GM18861 (cell line): ENCODE results near the gene PTPRG.

ENCODE experiments used
- ATAC-seq: cut with Tn5 transposase; IDR thresholded peaks from one replicate; pipeline ENCODE4 v1.9.1; 2021; ENCODE audit not compliant: unreplicated experiment

PTPRG gene

GRCh38 chr3:62132027-62132602 is 570.7 kb downstream of the PTPRG start:
- no peak for ATAC-seq

DNA sequence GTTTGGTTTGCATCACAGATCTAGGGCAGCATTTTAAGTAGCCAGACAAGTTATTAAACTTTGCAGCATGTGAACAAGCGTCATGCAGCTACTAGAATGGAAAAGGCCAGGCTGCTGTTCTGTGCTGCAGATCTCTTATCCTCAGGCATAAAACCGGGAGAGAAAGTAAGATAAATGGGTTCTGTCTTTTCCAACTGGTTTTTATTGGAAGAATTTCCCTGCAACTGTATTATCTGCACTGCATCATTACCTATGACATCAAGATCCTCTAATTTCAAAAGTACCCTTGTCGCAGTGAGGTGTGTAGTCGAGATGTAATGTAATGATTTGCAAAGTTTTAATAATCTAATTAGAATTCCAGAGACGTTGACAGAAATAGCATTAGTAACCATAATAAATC is 571.6 kb downstream of the PTPRG start:
- ATAC-seq: no peak

DNA sequence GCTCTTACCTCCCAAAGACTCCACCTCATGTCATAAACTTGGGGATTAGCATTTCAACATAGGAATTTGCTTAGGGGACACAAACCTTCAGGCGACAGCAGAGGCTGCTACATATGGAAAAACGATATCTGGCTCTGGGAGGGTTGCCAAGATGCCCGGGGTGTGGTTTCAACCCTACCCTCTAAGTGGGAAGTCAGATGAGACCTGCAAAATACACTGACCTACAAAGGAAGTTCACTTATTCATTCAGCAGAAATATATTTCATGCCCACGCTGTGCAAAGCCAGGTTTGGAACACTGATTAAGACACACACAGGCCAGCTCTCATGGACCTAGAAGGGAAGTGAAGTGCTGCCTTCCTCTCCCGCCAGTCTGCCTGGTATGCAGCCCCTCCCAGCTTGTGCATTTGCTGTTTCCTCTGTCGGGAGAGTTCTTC is 572.7 kb downstream of the PTPRG start:
- no peak for ATAC-seq

DNA sequence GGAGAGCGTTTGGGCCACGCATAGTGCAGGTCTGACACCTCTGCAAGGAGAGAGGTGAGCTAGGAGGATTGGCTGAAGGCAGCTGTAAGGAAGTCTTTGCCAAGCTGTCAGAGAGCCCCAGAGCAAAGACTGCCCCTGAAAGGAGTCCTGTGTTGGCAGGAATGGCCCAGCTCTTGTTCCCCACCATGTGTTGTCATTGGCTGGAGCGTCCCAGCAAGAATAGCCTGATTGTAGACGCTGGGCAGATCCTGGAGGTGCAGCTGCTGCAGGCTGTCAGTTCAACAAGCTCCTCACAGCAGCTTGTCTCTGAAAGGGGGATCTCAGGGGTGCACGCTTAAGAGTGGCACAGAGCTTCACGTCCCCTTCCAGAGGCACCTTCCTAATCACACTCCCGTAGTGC is 574.4 kb downstream of the PTPRG start:
- ATAC-seq: no peak

DNA sequence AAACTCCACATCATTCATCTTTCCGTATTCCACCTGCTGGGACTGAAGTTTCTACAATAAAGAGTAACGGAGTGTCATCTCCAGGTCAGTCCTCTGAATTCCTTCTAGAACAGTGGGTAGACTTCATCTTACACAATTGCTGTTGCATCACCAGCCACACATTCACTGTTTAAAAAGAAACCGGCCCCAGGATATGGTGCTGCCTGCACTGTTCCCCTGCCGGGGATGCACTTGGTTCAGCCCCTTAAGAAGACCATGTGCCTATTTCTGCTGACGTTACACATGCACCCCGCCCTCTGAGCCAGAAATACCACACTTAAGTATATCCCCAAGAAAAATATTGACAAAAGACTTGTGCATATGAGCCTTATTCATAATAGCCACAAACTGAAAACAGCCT is 578.6 kb downstream of the PTPRG start:
- no peak for ATAC-seq

GRCh38 chr3:62142331-62143085 is 581.1 kb downstream of the PTPRG start:
- ATAC-seq: no peak

DNA sequence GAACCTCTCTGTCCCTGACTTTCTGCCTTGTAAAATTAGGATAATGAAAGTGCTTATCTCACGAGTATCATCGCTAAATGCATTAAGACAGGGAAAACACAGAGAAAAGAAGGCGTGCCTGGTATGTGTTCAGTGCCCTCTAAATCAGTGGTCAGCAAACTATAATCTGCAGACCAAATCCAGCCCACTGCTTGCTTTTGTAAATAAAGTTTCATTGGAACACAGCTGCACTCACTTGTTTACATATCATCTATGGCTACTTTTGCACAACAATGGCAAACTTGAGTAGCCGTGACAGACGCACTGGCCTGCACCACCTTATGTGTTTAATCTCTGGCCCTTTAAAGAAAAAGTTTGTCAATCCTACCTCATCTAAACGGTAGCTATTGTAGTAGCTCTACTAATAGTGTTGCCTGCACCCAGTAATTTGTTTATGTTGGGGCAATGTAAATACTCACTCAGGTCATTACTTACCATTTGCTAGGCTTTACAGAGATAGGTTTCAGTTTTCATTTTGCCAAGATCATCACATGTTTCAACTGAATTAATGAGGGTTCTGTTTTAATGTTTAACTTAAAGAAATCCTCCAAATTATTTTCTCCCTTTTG is 582.6 kb downstream of the PTPRG start:
- no peak for ATAC-seq

DNA sequence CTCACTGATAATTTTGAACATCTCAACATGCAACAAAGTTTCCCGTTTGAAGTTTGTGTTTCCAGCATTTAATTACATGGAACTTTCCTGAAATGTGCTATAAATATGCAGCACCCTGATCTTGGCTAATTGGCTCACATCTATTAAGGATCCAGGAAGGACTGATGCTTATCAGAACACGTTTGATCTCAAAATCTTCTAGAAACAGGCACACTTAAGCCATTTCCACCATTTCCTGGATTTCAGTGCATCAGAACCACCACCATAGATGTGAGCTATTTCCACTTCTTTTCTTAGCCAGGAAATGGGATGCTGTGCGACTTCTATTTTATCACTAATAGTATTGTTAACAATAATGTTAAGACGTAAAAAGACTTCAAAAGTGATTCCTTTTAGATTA is 583.1 kb downstream of the PTPRG start:
- ATAC-seq: no peak

GRCh38 chr3:62145086-62145757 is 583.9 kb downstream of the PTPRG start:
- ATAC-seq: no peak

- ATAC-seq: no peak
These were observed 588.2 kb downstream of the PTPRG start for GRCh38 chr3:62149539-62149938.

GRCh38 chr3:62149962-62150361 is 588.6 kb downstream of the PTPRG start:
- no peak for ATAC-seq

- no peak for ATAC-seq
These were observed 590.2 kb downstream of the PTPRG start for GRCh38 chr3:62151591-62151990.

DNA sequence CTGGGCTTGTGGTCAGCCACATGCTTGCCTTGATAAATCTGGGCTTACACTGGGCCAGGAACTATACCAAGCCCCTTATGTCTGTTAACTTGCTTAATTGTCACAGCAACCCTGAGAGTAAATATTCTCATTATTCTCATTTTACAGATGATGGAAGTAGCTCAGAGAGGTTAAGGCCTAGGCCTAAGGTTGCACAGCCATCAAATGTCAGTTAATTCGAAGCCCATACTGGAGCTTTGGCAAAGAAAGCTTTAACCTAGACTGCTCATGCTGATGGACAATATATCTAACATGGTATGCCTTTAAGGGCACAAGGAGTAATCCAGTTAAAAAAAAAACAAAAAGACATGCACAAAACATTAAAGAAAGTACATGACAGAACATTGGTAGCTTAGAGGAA is 591.9 kb downstream of the PTPRG start:
- ATAC-seq: no peak

DNA sequence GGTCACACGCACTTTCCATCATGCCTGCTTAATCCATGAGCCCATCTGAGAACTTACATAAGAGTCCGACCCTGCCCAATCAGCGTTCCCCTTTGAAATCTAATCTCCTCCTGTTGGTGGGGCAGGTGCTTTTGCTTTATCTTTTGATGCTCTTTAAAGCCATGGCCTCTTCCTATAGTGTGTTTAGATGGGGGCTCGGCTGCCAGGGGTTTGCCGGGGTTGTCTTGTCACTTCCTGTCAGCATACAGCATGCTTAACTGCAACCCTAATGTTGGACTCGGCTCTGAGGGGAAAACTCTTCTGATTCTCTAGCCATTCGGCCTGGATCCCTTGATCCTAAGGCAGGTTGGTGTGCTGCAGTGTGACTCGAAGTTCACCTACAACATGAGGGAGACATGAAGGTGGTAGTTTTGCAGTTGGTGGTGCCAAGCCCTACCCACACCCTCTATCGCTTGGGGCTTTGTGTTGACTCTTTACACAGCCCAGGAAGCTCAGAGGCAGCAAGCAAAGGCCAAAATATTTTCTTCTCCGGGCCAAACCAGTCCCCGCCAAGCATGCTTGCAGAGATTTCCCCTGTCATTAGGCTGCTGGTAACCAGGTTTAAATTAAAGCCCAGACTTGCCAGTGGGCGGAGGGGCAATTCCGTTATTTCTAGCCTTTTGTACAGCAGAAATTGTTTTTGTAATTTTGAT is 593.2 kb downstream of the PTPRG start:
- ATAC-seq: no peak

DNA sequence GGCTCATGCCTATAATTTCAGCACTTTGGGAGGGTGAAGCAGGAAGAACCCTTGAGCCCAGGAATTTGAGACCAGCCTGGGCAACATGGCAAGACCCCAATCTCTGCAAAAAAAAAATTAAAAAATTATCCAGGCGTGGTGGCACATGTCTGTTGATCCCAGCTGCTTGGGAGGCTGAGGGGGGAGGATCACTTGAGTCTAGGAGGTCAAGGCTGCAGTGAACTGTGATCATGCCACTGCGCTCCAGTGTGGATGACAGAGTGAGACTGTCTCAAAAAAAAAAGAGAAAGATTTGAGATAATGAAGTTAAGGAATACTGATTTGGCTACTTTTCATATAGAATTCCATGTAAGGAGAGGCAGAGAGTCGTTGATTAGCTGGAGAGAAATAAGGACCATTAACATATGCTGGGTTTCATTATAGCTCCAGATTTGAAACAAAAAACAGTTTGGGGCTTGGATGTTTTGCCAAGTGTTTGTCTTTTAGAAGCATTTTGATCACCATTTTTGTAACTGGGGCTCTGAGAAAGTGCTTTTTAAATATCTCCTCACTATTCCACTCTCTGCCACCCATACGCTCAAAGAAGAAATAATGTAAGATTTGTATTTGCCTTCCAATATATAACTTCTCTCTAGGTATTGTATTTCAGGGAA is 597.8 kb downstream of the PTPRG start:
- no peak for ATAC-seq

- ATAC-seq: no peak
These were observed 598.3 kb downstream of the PTPRG start for GRCh38 chr3:62159709-62160092.

DNA sequence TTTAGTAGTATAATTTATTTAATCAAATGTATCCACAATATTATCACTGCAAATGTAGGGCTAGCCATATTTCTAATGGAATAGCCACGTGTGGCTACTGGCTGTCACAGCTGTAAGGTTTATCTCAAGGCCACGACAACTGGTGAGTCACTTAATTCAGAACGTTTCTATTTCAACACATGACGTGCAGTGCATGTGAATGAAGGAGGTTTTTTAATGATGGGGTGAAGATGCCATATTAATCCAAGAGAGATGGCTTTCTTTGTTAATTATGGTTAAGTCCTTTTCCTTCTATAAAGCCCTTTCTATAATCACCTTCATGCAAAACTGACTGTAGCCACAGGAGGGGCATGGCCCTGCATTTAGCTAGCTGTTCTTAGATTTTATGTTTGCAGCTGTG is 600.0 kb downstream of the PTPRG start:
- ATAC-seq: no peak

GRCh38 chr3:62164196-62164595 is 602.8 kb downstream of the PTPRG start:
- ATAC-seq: no peak

- no peak for ATAC-seq
These were observed 603.4 kb downstream of the PTPRG start for GRCh38 chr3:62164746-62165145.

GRCh38 chr3:62167566-62168262 is 606.3 kb downstream of the PTPRG start:
- ATAC-seq: no peak
